Esophagus (tissue), 2 donors: ENCODE data around the gene SVEP1. TPM values are rescaled to one million over a fixed set of nuclear protein-coding genes. Genes with fewer than 3 reads are reported as not detected.

Source experiments
- H3K27ac ChIP-seq, 2 donors: one replicate each; pipeline ENCODE4 v1.5.1; 2013; ENCODE audit warnings: low read depth in 2 of 2, mild to moderate bottlenecking in 2 of 2, inconsistent platforms in 1 of 2, low read length in 1 of 2, moderate library complexity in 1 of 2
- H3K27me3 ChIP-seq, 2 donors: one replicate each; pipeline ENCODE4 v1.6.1; 2013; ENCODE audit warnings: low read length in 2 of 2, control low read depth in 1 of 2, mild to moderate bottlenecking in 1 of 2; ENCODE audit not compliant: insufficient read depth in 2 of 2, control insufficient read depth in 1 of 2
- H3K36me3 ChIP-seq, 2 donors: one replicate each; pipeline ENCODE4 v1.6.1; 2013; ENCODE audit warnings: low read length in 1 of 2; ENCODE audit not compliant: control insufficient read depth in 2 of 2, insufficient read depth in 2 of 2
- H3K4me1 ChIP-seq, 2 donors: one replicate each; pipeline ENCODE4 v1.6.1; 2013; ENCODE audit warnings: low read length in 1 of 2; ENCODE audit not compliant: control insufficient read depth in 2 of 2, insufficient read depth in 2 of 2
- H3K4me3 ChIP-seq, 2 donors: one replicate each; pipeline ENCODE4 v1.5.1; 2013; ENCODE audit warnings: low read length in 2 of 2, mild to moderate bottlenecking in 2 of 2, low read depth in 1 of 2, moderate library complexity in 1 of 2
- H3K9me3 ChIP-seq, 2 donors: one replicate each; pipeline ENCODE4 v1.6.1; 2013; ENCODE audit warnings: mild to moderate bottlenecking in 2 of 2, low read depth in 1 of 2, low read length in 1 of 2, moderate library complexity in 1 of 2; ENCODE audit not compliant: control insufficient read depth in 2 of 2, insufficient read depth in 1 of 2
- WGBS, 2 donors: extraction: QIAGEN DNeasy Blood & Tissue Kit; methylation state at CpG; one replicate each; pipeline ENCODE4 v1.1.7; 2013; 5-methylcytosine and 5-hydroxymethylcytosine counted together
- polyA plus RNA-seq, 2 donors: library from polyadenylated mRNA; stranded (reverse); fragments of 200-250 nt; gene quantifications; one replicate each; pipeline ENCODE4 v1.2.3, GENCODE V29; 2013
- donor health status: healthy with polysubstance abuse.
- donor health status: Bipolar disorder and iron deficiency.

Gene SVEP1
- polyA plus RNA-seq, 2 donors = 0.18 to 0.71 TPM

GRCh38 chr9:110582156-110582555 lies 2.6 kb upstream of the SVEP1 start:
- 66 to 68% methylated on average over 3 of the region's 3 CpGs for WGBS, 2 donors
- peaks cover 2 to 10% of the 10 kb centered on the region in 2 donors for H3K27me3 ChIP-seq

GRCh38 chr9:110580850-110581249 lies 1.3 kb upstream of the SVEP1 start:
- Histone ChIP-seq H3K36me3 (no peaks in the 10 kb centered on the region), H3K27me3 (peaks cover 2 to 10% of the 10 kb centered on the region in 2 donors), H3K9me3 (peaks cover 0 to 2% of the 10 kb centered on the region in 2 donors), H3K4me1 (peaks cover 6 to 8% of the 10 kb centered on the region in 2 donors), H3K4me3 (no peak overlapping the region), H3K27ac (no peak overlapping the region)
- 51 to 52% methylated on average over 6 of the region's 6 CpGs for WGBS, 2 donors

More at GRCh38 chr9:110582156-110582555, 2.6 kb upstream of the SVEP1 start:
- Histone ChIP-seq H3K36me3 (no peaks in the 10 kb centered on the region), H3K4me1 (peaks cover 6 to 8% of the 10 kb centered on the region in 2 donors), H3K9me3 (peaks cover 0 to 2% of the 10 kb centered on the region in 2 donors), H3K4me3 (no peak overlapping the region), H3K27ac (no peak overlapping the region)

- Histone ChIP-seq H3K36me3 (no peaks in the 10 kb centered on the region), H3K4me3 (peak overlapping the region in 1 of 2 donors; percentile 54), H3K4me1 (peaks cover 6 to 8% of the 10 kb centered on the region in 2 donors), H3K9me3 (peaks cover 0 to 2% of the 10 kb centered on the region in 2 donors), H3K27ac (peak overlapping the region in 1 of 2 donors; percentile 51), H3K27me3 (peaks cover 2 to 10% of the 10 kb centered on the region in 2 donors)
- WGBS, 2 donors = 2 to 3% methylated on average over 13 of the region's 13 CpGs
Observed at GRCh38 chr9:110579862-110580219, 300 bp upstream of the SVEP1 start.

DNA sequence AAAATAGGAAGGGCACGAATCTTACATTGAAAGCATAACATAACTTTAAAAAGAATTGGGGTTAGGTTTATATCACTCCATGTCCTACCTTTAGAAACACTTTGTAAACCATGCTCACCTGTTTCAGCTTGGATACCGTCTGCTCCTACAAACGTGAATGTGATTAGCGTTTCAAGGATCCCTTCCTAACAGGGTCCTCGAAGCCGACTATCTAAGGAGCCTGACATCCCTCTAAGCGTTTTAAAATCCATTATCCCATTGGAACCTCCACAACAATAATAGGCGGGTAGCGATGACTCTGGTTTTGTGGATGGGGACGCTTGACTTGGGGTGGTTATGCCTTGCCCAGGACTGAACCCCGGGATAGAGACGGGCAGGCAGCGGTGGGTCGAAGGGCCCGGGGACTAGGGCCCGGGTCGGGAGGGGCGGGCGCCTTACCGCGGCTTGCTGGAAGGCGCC lies 937 bp downstream of the SVEP1 start:
- 14 to 16% methylated on average over 14 to 22 of the region's 22 CpGs for WGBS, 2 donors
- Histone ChIP-seq H3K4me3 (peak overlapping the region; percentile 46 to 54), H3K27me3 (peaks cover 6 to 10% of the 10 kb centered on the region in 2 donors), H3K4me1 (peaks cover 6 to 8% of the 10 kb centered on the region in 2 donors), H3K36me3 (no peaks in the 10 kb centered on the region), H3K9me3 (peaks cover 0 to 2% of the 10 kb centered on the region in 2 donors), H3K27ac (peak overlapping the region in 1 of 2 donors; percentile 47)

DNA sequence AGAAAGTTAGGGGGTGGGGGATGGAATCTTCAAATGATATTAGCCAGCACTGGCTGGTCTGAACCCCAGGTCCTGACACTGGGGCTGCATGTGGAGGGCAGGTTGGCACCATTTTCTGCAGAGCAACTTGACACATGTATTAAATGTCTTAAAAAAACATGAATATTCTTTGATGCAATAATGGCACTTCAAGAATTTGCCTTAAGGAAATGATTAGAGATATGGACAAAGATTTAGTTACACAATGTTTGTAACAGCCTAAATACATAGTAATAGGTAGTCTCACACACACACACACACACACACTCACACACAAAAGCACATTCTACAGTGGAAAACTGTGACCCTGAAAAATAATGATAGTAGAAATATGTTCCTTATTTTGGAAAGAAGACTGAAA lies 3.6 kb downstream of the SVEP1 start:
- peaks cover 6 to 10% of the 10 kb centered on the region in 2 donors for H3K27me3 ChIP-seq
- H3K9me3 ChIP-seq = peaks cover 0 to 2% of the 10 kb centered on the region in 2 donors
- H3K27ac ChIP-seq = no peak overlapping the region
- H3K36me3 ChIP-seq = no peaks in the 10 kb centered on the region
- no peak overlapping the region for H3K4me3 ChIP-seq
- peaks cover 6 to 8% of the 10 kb centered on the region in 2 donors for H3K4me1 ChIP-seq

- no peak overlapping the region for H3K27ac ChIP-seq
- H3K4me3 ChIP-seq = no peak overlapping the region
- H3K4me1 ChIP-seq = peaks cover 6 to 8% of the 10 kb centered on the region in 2 donors
- WGBS, 2 donors = 68 to 70% methylated on average over 5 of the region's 5 CpGs
- peaks cover 6 to 10% of the 10 kb centered on the region in 2 donors for H3K27me3 ChIP-seq
- no peaks in the 10 kb centered on the region for H3K36me3 ChIP-seq
- peaks cover 0 to 2% of the 10 kb centered on the region in 2 donors for H3K9me3 ChIP-seq
Observed at GRCh38 chr9:110575169-110575568, 4.4 kb downstream of the SVEP1 start.

GRCh38 chr9:110573305-110573704 lies 6.2 kb downstream of the SVEP1 start:
- H3K4me3 ChIP-seq = no peak overlapping the region
- no peaks in the 10 kb centered on the region for H3K9me3 ChIP-seq
- no peaks in the 10 kb centered on the region for H3K36me3 ChIP-seq
- H3K27me3 ChIP-seq = peaks cover 0 to 6% of the 10 kb centered on the region in 2 donors
- H3K4me1 ChIP-seq = no peaks in the 10 kb centered on the region
- no peak overlapping the region for H3K27ac ChIP-seq
- WGBS, 2 donors = 72 to 77% methylated on average over 6 of the region's 6 CpGs

DNA sequence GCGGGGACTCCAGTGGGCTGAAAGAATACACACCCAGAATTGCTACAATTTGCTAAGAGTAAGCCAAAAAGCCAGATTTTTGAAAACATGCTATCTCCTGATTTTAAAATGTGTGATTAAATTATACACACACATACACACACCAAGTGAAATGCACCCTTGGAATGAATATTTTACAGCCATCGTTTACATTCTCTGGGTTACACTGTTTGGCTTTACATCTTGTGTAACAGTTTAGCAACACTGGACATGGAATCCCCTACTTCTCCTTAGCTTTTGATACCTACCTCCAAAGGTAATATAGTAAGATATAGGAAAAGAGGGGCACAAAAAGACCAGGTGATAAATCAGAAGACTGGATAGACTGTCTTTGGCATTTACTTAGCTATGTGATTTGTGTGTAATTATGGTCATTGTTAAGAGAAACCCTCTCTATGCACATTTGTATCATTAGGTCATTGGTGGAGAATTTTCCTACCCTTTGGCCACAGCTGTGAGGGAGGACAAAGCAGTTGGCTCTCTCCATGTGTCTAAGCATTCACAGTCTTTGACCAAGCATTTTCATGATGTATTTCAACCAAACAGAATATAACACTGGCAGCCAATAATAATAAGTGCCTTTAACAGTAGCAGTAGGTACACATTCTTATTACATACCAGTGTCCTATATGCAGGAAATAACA lies 7.6 kb downstream of the SVEP1 start:
- 82 to 83% methylated on average over 2 of the region's 2 CpGs for WGBS, 2 donors
- H3K9me3 ChIP-seq = no peaks in the 10 kb centered on the region
- no peak overlapping the region for H3K4me3 ChIP-seq
- no peaks in the 10 kb centered on the region for H3K4me1 ChIP-seq
- H3K36me3 ChIP-seq = no peaks in the 10 kb centered on the region
- no peak overlapping the region for H3K27ac ChIP-seq
- peaks cover 0 to 3% of the 10 kb centered on the region in 2 donors for H3K27me3 ChIP-seq

GRCh38 chr9:110566156-110566555 lies 13.4 kb downstream of the SVEP1 start:
- H3K27me3 ChIP-seq = no peaks in the 10 kb centered on the region
- no peak overlapping the region for H3K4me3 ChIP-seq
- no peaks in the 10 kb centered on the region for H3K4me1 ChIP-seq
- no peaks in the 10 kb centered on the region for H3K9me3 ChIP-seq
- no peak overlapping the region for H3K27ac ChIP-seq
- 76 to 86% methylated on average over 1 of the region's 1 CpG for WGBS, 2 donors
- no peaks in the 10 kb centered on the region for H3K36me3 ChIP-seq

DNA sequence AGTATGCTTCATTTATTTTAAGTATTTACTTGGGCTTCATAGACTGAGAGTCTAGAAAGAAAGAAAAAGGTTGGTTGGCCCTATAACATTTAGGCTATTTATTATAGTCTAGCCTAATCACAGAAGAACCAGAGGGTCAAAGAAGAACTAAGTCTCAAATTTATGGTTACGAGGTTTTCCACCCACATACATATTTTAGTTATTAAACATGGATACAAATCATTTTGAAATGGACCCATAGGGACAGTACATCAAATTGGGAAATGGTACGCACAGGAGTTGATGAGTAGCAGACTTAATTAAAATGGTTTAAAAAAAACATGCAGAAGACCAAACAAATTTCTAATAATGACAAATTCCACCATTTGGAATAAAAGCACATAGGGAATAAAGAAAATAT lies 17.7 kb downstream of the SVEP1 start:
- 85 to 88% methylated on average over 2 of the region's 2 CpGs for WGBS, 2 donors
- H3K27ac ChIP-seq = no peak overlapping the region
- no peak overlapping the region for H3K4me3 ChIP-seq
- no peaks in the 10 kb centered on the region for H3K9me3 ChIP-seq
- H3K36me3 ChIP-seq = no peaks in the 10 kb centered on the region
- no peaks in the 10 kb centered on the region for H3K4me1 ChIP-seq
- H3K27me3 ChIP-seq = no peaks in the 10 kb centered on the region
